ENCODE data around the gene TADA2A. TPM values are rescaled to one million over a fixed set of nuclear protein-coding genes. Genes with fewer than 3 reads are reported as not detected.

TADA2A gene
- total and polyA plus RNA-seq, 8 donors = 5.2 to 11.9 (median 9.4) TPM

GRCh38 chr17:37388266-37388665 lies 18.4 kb upstream of the TADA2A start:
- Histone ChIP-seq H3K27me3 (no peaks in the 10 kb centered on the region), H3K4me1 (no peaks in the 10 kb centered on the region), H3K36me3 (no peaks in the 10 kb centered on the region), H3K4me3 (no peak overlapping the region), H3K27ac (no peak overlapping the region), H3K9me3 (no peaks in the 10 kb centered on the region)
- DNase-seq (no peak), FAIRE-seq (no peak), ATAC-seq (no peak)
- no peak for TF ChIP-seq CTCF (IDR thresholded peaks at IDR 0.05)
- WGBS, 2 donors = 92 to 93% methylated on average over 3 of the region's 3 CpGs
- intact Hi-C loops (cut with DNase I) = no loop called here

GRCh38 chr17:37389160-37389559 lies 17.5 kb upstream of the TADA2A start:
- 94 to 97% methylated on average over 4 of the region's 4 CpGs for WGBS, 2 donors
- FAIRE-seq = no peak
- DNase-seq = no peak
- Histone ChIP-seq H3K4me1 (no peaks in the 10 kb centered on the region), H3K27ac (no peak overlapping the region), H3K9me3 (no peaks in the 10 kb centered on the region), H3K4me3 (no peak overlapping the region), H3K36me3 (no peaks in the 10 kb centered on the region), H3K27me3 (no peaks in the 10 kb centered on the region)
- TF ChIP-seq CTCF (IDR thresholded peaks at IDR 0.05) = no peak
- intact Hi-C loops (cut with DNase I) = no loop called here
- no peak for ATAC-seq

DNA sequence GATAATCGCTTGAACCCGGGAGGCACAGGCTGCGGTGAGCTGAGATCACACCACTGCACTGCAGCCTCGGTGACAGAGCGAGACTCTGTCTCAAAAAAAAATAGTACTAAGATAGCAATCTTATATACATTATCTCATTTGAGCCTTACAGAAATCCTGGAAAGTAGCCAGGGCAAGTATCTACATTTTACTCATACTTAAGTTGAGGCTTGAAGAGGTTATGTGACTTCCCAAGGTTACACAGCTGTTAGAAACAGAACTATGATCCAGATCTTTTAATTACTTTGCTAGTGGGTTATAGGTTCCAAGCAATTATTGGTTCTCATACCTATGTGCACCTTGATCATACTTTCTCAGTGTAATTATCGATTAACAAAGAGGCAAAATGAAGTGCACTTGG lies 15.5 kb upstream of the TADA2A start:
- no peak for TF ChIP-seq CTCF (IDR thresholded peaks at IDR 0.05)
- intact Hi-C loops (cut with DNase I) = no loop called here
- no peaks in the 10 kb centered on the region for H3K9me3 ChIP-seq
- H3K4me3 ChIP-seq = no peak overlapping the region
- no peak overlapping the region for H3K27ac ChIP-seq
- H3K27me3 ChIP-seq = no peaks in the 10 kb centered on the region
- ATAC-seq (no peak), DNase-seq (no peak), FAIRE-seq (no peak)
- WGBS, 2 donors = 91 to 94% methylated on average over 6 of the region's 6 CpGs
- H3K36me3 ChIP-seq = no peaks in the 10 kb centered on the region
- no peaks in the 10 kb centered on the region for H3K4me1 ChIP-seq

DNA sequence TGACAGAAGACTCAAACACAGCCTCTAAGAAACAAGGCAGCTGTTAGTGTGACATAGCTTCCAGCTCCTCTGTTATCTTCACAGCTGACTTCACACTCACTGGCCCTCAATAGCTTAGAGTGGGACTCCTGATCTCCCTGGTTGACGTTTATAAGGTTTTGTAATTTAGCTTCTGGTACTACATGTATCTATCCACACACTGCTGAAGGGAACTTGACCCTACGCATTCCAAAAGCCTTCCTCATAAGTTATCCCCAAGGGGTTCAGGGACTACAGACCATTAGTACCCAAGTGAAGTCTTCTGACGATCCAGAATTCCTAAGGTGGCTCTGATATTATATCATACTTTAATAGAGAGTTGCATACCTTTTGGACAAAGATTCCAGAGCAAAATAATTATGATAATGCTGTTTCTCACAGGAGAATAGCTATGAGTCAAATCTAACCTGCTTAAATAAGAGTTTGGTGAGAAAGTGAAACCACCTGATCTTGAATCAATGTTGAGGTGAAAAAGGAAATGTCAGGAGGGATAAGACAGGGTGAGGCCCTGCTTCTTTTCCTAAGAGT lies 14.6 kb upstream of the TADA2A start:
- H3K9me3 ChIP-seq = no peaks in the 10 kb centered on the region
- no peaks in the 10 kb centered on the region for H3K36me3 ChIP-seq
- FAIRE-seq (no peak), ATAC-seq (peak in 3 of 4 donors; percentile 44 to 75 (median 61)), DNase-seq (no peak)
- no peak overlapping the region for H3K4me3 ChIP-seq
- TF ChIP-seq CTCF (IDR thresholded peaks at IDR 0.05) = no peak
- no peaks in the 10 kb centered on the region for H3K27me3 ChIP-seq
- intact Hi-C loops (cut with DNase I) = no loop called here
- WGBS, 2 donors = 65% methylated on average over 3 of the region's 3 CpGs
- no peaks in the 10 kb centered on the region for H3K4me1 ChIP-seq
- no peak overlapping the region for H3K27ac ChIP-seq

DNA sequence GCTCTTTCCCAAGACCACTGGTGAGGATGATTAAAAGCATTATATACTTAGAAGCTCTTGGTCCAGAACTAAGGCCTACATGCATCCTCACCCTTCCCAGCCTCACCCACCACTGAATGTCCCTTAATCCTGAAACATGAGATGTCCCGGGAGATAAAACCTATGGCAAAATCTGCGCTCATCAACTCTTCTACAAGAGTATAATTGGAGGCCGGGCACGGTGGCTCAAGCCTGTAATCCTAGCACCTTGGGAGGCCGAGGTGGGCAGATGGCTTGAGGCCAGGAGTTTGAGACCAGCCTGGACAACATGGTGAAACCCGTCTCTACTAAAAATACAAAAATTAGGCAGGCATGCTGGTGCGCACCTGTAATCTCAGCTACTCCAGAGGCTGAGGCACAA lies 13.3 kb upstream of the TADA2A start:
- FAIRE-seq (no peak), ATAC-seq (no peak), DNase-seq (no peak)
- WGBS, 2 donors = 92 to 93% methylated on average over 7 of the region's 7 CpGs
- Histone ChIP-seq H3K27me3 (no peaks in the 10 kb centered on the region), H3K36me3 (no peaks in the 10 kb centered on the region), H3K4me1 (peaks cover 0 to 4% (median 0%) of the 10 kb centered on the region in 3 donors), H3K9me3 (no peaks in the 10 kb centered on the region), H3K4me3 (no peak overlapping the region), H3K27ac (no peak overlapping the region)
- TF ChIP-seq CTCF (IDR thresholded peaks at IDR 0.05) = no peak
- intact Hi-C loops (cut with DNase I) = no loop called here

Data from pancreas (tissue), 10 donors.